Caco-2 (cell line): ENCODE data around the gene BARHL1. TPM values are rescaled to one million over a fixed set of nuclear protein-coding genes. Genes with fewer than 3 reads are reported as not detected.

ENCODE experiments used
- BruUV-seq: library from RNA; stranded (reverse); fragments of 400-500 nt; replicated peaks from 2 replicates; lab custom pipeline; 2021; lab: Mats Ljungman, UMichigan
- CTCF ChIA-PET: fragments of 300-600 bp; sonication (Branson Sonifier 250); formaldehyde crosslinking; loops from one replicate; lab custom pipeline; 2022; ENCODE audit warnings: antibody characterized with exemption; lab: Charles Lee
- POLR2A ChIA-PET: fragments of 300-600 bp; sonication (Branson Sonifier 250); formaldehyde crosslinking; loops from one replicate; lab custom pipeline; 2022; ENCODE audit warnings: antibody characterized with exemption; lab: Charles Lee
- DNase-seq, 2 experiments: peaks; one replicate each; pipeline versions ENCODE4 v3.0.0 to v3.0.0-alpha.2; 2020 to 2022
- H3K27me3 ChIP-seq: replicated peaks from 2 replicates; pipeline ENCODE4 v1.6.0; 2011; ENCODE audit warnings: low read length; ENCODE audit not compliant: control insufficient read depth, insufficient read depth
- H3K36me3 ChIP-seq: 2 replicates; pipeline ENCODE4 v1.5.1; 2011; ENCODE audit warnings: low read length; ENCODE audit not compliant: control insufficient read depth, insufficient read depth
- H3K4me1 ChIP-seq: fragments of 250-450 bp; sonication (Bioruptor Pico); 2 replicates; pipeline ENCODE4 v1.5.1; 2020; ENCODE audit warnings: mild to moderate bottlenecking
- H3K4me3 ChIP-seq: 2 replicates; pipeline ENCODE4 v1.5.1; 2011; ENCODE audit warnings: low read depth, mild to moderate bottlenecking, control low read depth, low read length
- H3K9me3 ChIP-seq: fragments of 250-450 bp; sonication (Bioruptor Pico); 2 replicates; pipeline ENCODE4 v1.5.1; 2020; ENCODE audit warnings: mild to moderate bottlenecking, moderate library complexity
- H3K27ac Mint-ChIP-seq: one replicate; pipeline ENCODE4 v1.8.0; 2022; ENCODE audit warnings: mixed read lengths; ENCODE audit not compliant: unreplicated experiment
- H3K27me3 Mint-ChIP-seq: one replicate; pipeline ENCODE4 v1.8.0; 2022; ENCODE audit warnings: mixed read lengths; ENCODE audit not compliant: insufficient read depth, unreplicated experiment
- H3K36me3 Mint-ChIP-seq: one replicate; pipeline ENCODE4 v1.8.0; 2022; ENCODE audit warnings: mild to moderate bottlenecking, mixed read lengths; ENCODE audit not compliant: insufficient read depth, unreplicated experiment
- H3K4me1 Mint-ChIP-seq: one replicate; pipeline ENCODE4 v1.8.0; 2022; ENCODE audit warnings: low read depth, mixed read lengths; ENCODE audit not compliant: unreplicated experiment
- H3K4me3 Mint-ChIP-seq: one replicate; pipeline ENCODE4 v1.8.0; 2022; ENCODE audit warnings: mild to moderate bottlenecking, moderate library complexity, mixed read lengths; ENCODE audit not compliant: unreplicated experiment
- H3K9me3 Mint-ChIP-seq: one replicate; pipeline ENCODE4 v1.8.0; 2022; ENCODE audit warnings: mixed read lengths; ENCODE audit not compliant: unreplicated experiment
- CTCF ChIP-seq, 2 experiments: fragments of 200-600 bp in 1 of 2; IDR thresholded peaks; 1 replicate in 1 of 2; 2 replicates in 1 of 2; pipeline versions ENCODE4 v1.5.1 to v1.8.0; 2011 to 2022; ENCODE audit warnings: antibody characterized with exemption in 1 of 2, control low read depth in 1 of 2, inconsistent platforms in 1 of 2, low read depth in 1 of 2, low read length in 1 of 2, mild to moderate bottlenecking in 1 of 2, moderate library complexity in 1 of 2; ENCODE audit not compliant: insufficient read depth in 1 of 2, severe bottlenecking in 1 of 2, unreplicated experiment in 1 of 2
- intact Hi-C: fragments of 100-400 bp; cut with micrococcal nuclease; formaldehyde crosslinking; loops from one replicate; pipeline ENCODE4 v1.10.0; 2022; ENCODE audit not compliant: unreplicated experiment
- total RNA-seq: library from RNA; stranded (reverse); gene quantifications from 2 replicates; pipeline ENCODE4 v1.2.3, GENCODE V29; 2022

BARHL1 gene
- total RNA-seq, 1 experiment from 2014 or later = not detected

- Histone ChIP-seq H3K9me3 (no peaks in the 10 kb centered on the region), H3K36me3 (peaks cover 1% of the 10 kb centered on the region; the same call in 1 of the 2 replicates), H3K4me1 (no peaks in the 10 kb centered on the region), H3K27me3 (no peaks in the 10 kb centered on the region), H3K4me3 (no peak overlapping the region)
- intact Hi-C loops = no loop called here
- Mint-ChIP-seq H3K4me1 (no peaks in the 10 kb centered on the region), H3K27me3 (no peaks in the 10 kb centered on the region), H3K9me3 (no peaks in the 10 kb centered on the region), H3K27ac (no peak overlapping the region), H3K36me3 (peaks cover 48% of the 10 kb centered on the region), H3K4me3 (no peak overlapping the region)
- POLR2A ChIA-PET = no interaction called here
- TF ChIP-seq CTCF (IDR thresholded peaks at IDR 0.05; ENCODE audit: insufficient read depth in 1 of 2, low read depth in 1 of 2, low read length in 1 of 2, severe bottlenecking in 1 of 2, unreplicated experiment in 1 of 2) = no peak
- CTCF ChIA-PET = no interaction called here
- no TSS peak for BruUV-seq
- no peak for DNase-seq
These were observed 43.9 kb downstream of the BARHL1 start for GRCh38 chr9:132626285-132626684.

- ChIA-PET POLR2A (no interaction called here), CTCF (no interaction called here)
- Mint-ChIP-seq H3K27me3 (no peaks in the 10 kb centered on the region), H3K27ac (no peak overlapping the region), H3K36me3 (peaks cover 51% of the 10 kb centered on the region), H3K4me3 (no peak overlapping the region), H3K9me3 (no peaks in the 10 kb centered on the region), H3K4me1 (no peaks in the 10 kb centered on the region)
- no TSS peak for BruUV-seq
- DNase-seq = no peak
- no peak overlapping the region for H3K4me3 ChIP-seq
- H3K9me3 ChIP-seq = no peaks in the 10 kb centered on the region
- H3K27me3 ChIP-seq = no peaks in the 10 kb centered on the region
- no peak for TF ChIP-seq CTCF (IDR thresholded peaks at IDR 0.05; ENCODE audit: insufficient read depth in 1 of 2, low read depth in 1 of 2, low read length in 1 of 2, severe bottlenecking in 1 of 2, unreplicated experiment in 1 of 2)
- no peaks in the 10 kb centered on the region for H3K4me1 ChIP-seq
- peaks cover 1% of the 10 kb centered on the region; the same call in 1 of the 2 replicates for H3K36me3 ChIP-seq
- intact Hi-C loops = no loop called here
These were observed 44.7 kb downstream of the BARHL1 start for GRCh38 chr9:132627106-132627505.

GRCh38 chr9:132627594-132627993 lies 45.2 kb downstream of the BARHL1 start:
- no peak for DNase-seq
- H3K4me1 ChIP-seq = no peaks in the 10 kb centered on the region
- BruUV-seq = no TSS peak
- no peak overlapping the region for H3K27ac Mint-ChIP-seq
- no peak overlapping the region for H3K4me3 ChIP-seq
- H3K27me3 ChIP-seq = no peaks in the 10 kb centered on the region
- ChIA-PET POLR2A (no interaction called here), CTCF (no interaction called here)
- intact Hi-C loops = no loop called here
- TF ChIP-seq CTCF (IDR thresholded peaks at IDR 0.05; ENCODE audit: insufficient read depth in 1 of 2, low read depth in 1 of 2, low read length in 1 of 2, severe bottlenecking in 1 of 2, unreplicated experiment in 1 of 2) = no peak
- no peaks in the 10 kb centered on the region for H3K27me3 Mint-ChIP-seq
- H3K4me1 Mint-ChIP-seq = no peaks in the 10 kb centered on the region
- no peaks in the 10 kb centered on the region for H3K9me3 Mint-ChIP-seq
- H3K36me3 Mint-ChIP-seq = peaks cover 54% of the 10 kb centered on the region
- H3K9me3 ChIP-seq = no peaks in the 10 kb centered on the region
- no peak overlapping the region for H3K4me3 Mint-ChIP-seq
- H3K36me3 ChIP-seq = peaks cover 1% of the 10 kb centered on the region; the same call in 1 of the 2 replicates
